ENCODE data around the gene ZNF668. TPM values are rescaled to one million over a fixed set of nuclear protein-coding genes. Genes with fewer than 3 reads are reported as not detected.

The ZNF668 gene
- total and polyA plus RNA-seq, 2 of the 13 experiments (the other 11 are each of a cell fraction or from before 2014, with no cell fraction given): 3.8 to 9.8 TPM

DNA sequence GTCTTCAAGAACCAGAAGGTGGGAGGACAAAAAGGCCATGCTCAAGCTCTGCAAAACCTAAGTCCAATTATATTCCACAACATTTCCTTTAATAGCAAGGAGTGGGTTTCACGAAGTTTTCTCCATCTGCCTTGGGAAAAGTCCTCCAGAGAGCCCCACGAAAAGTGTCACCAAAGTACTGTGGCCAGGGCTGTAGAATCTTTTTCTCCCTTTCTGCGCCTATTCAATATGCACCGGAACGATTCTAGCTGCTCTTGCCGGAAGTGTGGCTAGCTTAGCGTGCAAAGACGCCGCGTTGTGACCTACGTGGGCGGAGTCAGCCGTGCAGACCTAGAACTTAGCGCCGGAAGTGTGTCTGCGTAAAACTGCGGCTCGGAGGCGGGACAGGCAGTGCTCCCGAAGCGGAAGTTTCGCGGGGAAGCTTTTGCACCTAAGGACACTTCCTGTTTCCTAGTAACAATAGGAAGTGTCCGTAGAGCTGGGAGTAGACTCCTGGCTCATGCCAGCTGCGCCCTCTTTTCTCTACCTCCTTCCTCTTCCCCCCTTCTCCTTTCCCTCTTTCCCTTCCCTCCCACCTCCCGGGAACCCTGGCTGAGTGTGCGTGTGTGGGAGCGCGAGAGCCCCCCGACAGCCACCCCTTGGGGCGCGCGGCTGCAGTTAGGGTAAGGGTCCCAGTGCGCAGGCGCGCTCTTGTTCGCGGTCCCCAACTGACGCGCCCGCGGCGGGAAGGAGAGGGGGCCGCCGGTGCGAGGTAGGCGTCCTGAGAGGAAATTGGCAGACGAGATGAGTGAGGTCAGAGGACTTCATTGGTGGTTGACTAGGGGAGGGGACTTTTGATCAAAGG, at the start of gene ZNF668, which contains the start of gene ZNF646 (continued):
- TF ChIP-seq HNRNPL (IDR thresholded peaks at IDR 0.05; ENCODE audit: low read depth, low read length): 0 out of 2 replicates have a peak, but pooled peaks have one; percentile 19
- TF ChIP-seq NR2C2 (CRISPR knock-in tag; IDR thresholded peaks at IDR 0.05; ENCODE audit: borderline replicate concordance): peak; percentile 97
- TF ChIP-seq JARID2 (CRISPR knock-in tag; IDR thresholded peaks at IDR 0.05; ENCODE audit: insufficient replicate concordance): no peak
- TF ChIP-seq MTF2 (CRISPR knock-in tag; IDR thresholded peaks at IDR 0.05; ENCODE audit: borderline replicate concordance): no peak
- peak; percentile 87 for TF ChIP-seq RBFOX2 (IDR thresholded peaks at IDR 0.05; ENCODE audit: low read depth, low read length)
- TF ChIP-seq FUBP1 (CRISPR knock-in tag; IDR thresholded peaks at IDR 0.05; ENCODE audit: borderline replicate concordance): no peak
- TF ChIP-seq, protein P1, sequence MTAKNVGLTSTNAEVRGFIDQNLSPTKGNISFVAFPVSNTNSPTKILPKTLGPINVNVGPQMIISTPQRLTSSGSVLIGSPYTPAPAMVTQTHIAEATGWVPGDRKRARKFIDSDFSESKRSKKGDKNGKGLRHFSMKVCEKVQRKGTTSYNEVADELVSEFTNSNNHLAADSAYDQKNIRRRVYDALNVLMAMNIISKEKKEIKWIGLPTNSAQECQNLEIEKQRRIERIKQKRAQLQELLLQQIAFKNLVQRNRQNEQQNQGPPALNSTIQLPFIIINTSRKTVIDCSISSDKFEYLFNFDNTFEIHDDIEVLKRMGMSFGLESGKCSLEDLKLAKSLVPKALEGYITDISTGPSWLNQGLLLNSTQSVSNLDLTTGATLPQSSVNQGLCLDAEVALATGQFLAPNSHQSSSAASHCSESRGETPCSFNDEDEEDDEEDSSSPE (CRISPR knock-in tag; IDR thresholded peaks at IDR 0.05): peak; percentile 71
- peak; percentile 66; the same call in 1 of the 2 replicates for TF ChIP-seq ARNT2 (CRISPR knock-in tag; IDR thresholded peaks at IDR 0.05; ENCODE audit: low read depth)
- TF ChIP-seq, protein P2, sequence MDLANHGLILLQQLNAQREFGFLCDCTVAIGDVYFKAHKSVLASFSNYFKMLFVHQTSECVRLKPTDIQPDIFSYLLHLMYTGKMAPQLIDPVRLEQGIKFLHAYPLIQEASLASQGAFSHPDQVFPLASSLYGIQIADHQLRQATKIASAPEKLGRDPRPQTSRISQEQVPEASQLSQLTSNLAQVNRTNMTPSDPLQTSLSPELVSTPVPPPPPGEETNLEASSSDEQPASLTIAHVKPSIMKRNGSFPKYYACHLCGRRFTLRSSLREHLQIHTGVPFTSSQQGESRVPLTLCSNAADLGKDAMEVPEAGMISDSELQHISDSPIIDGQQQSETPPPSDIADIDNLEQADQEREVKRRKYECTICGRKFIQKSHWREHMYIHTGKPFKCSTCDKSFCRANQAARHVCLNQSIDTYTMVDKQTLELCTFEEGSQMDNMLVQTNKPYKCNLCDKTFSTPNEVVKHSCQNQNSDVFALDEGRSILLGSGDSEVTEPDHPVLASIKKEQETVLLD (CRISPR knock-in tag; IDR thresholded peaks at IDR 0.05; ENCODE audit: low read depth): no peak; the same call in 1 of the 2 replicates
- peak; percentile 26; the same call in 1 of the 2 replicates for TF ChIP-seq ZBTB10 (CRISPR knock-in tag; IDR thresholded peaks at IDR 0.05; ENCODE audit: borderline replicate concordance)
- no peak; the same call in 1 of the 2 replicates for TF ChIP-seq ZNF20 (CRISPR knock-in tag; IDR thresholded peaks at IDR 0.05)
- TF ChIP-seq ZEB1 (IDR thresholded peaks at IDR 0.05; ENCODE audit: insufficient replicate concordance, low read depth): peak; percentile 57
- no peak; the same call in 1 of the 2 replicates for TF ChIP-seq ZNF670 (CRISPR knock-in tag; IDR thresholded peaks at IDR 0.05; ENCODE audit: borderline replicate concordance)
- TF ChIP-seq ZBTB25 (CRISPR knock-in tag; IDR thresholded peaks at IDR 0.05): peak; percentile 95
- TF ChIP-seq MED8 (CRISPR knock-in tag; IDR thresholded peaks at IDR 0.05; ENCODE audit: insufficient replicate concordance): peak; percentile 29
- peak; percentile 65; the same call in 1 of the 2 replicates for TF ChIP-seq ZFP37 (CRISPR knock-in tag; IDR thresholded peaks at IDR 0.05; ENCODE audit: borderline replicate concordance)
- TF ChIP-seq PCBP1 (IDR thresholded peaks at IDR 0.05; ENCODE audit: borderline replicate concordance, low read depth, low read length): peak; percentile 84; the same call in 1 of the 2 replicates

Measured in HepG2 (cell line).